GM12874 (cell line): Measurements from ENCODE around the gene GRIN2C.

ENCODE experiments used
- CTCF ChIP-seq: IDR thresholded peaks from 2 replicates; pipeline ENCODE4 v1.5.1; 2011; ENCODE audit warnings: low read depth, mild to moderate bottlenecking, control low read depth, low read length, moderate library complexity; ENCODE audit not compliant: insufficient read depth

The GRIN2C gene

GRCh38 chr17:74836191-74836590, 23.5 kb downstream of the GRIN2C start:
- TF ChIP-seq CTCF = no peak

- TF ChIP-seq CTCF = no peak
These were observed 25.9 kb downstream of the GRIN2C start for GRCh38 chr17:74833501-74834377.

- no peak for TF ChIP-seq CTCF
These were observed 27.3 kb downstream of the GRIN2C start for GRCh38 chr17:74832421-74832820.

- no peak for TF ChIP-seq CTCF
These were observed 28.1 kb downstream of the GRIN2C start for GRCh38 chr17:74831444-74832146.

- TF ChIP-seq CTCF = no peak
These were observed 28.8 kb downstream of the GRIN2C start for GRCh38 chr17:74830861-74831260.

GRCh38 chr17:74827800-74828199, 31.9 kb downstream of the GRIN2C start:
- TF ChIP-seq CTCF = no peak

GRCh38 chr17:74825952-74826719, 33.5 kb downstream of the GRIN2C start:
- TF ChIP-seq CTCF = no peak
